Choroid plexus epithelial cell (primary cell): ENCODE data around the gene TACR3.
"Not testable (repeated sequence)": the region's sequence is repeated elsewhere in the genome, so short reads cannot be mapped to it uniquely, and the experiment has no call there.

Experiments
- DNase-seq: peaks from one replicate; pipeline ENCODE4 v3.0.0-alpha.2; 2010; ENCODE audit warnings: low read depth
- H3K4me3 ChIP-seq: 2 replicates; pipeline ENCODE4 v1.5.1; 2011; ENCODE audit warnings: low read depth, mild to moderate bottlenecking, control low read depth, low read length, moderate library complexity
- CTCF ChIP-seq: conservative IDR thresholded peaks from 2 replicates; pipeline ENCODE4 v1.5.1; 2011; ENCODE audit warnings: low read depth, mild to moderate bottlenecking, control low read depth, inconsistent platforms, low read length, moderate library complexity

TACR3 gene

GRCh38 chr4:103719830-103720207 lies at the start of gene TACR3:
Gene TACR3 (minus strand): TSS chr4:103719985. CDS start chr4:103719675, 310 bp downstream.
- H3K4me3 ChIP-seq, result no peak within 1 kb of the TSS
- TF ChIP-seq CTCF, result no peak
- DNase-seq, result no peak

GRCh38 chr4:103757631-103758030 lies 37.8 kb upstream of the TACR3 start:
- DNase-seq, result no peak
- no peak for TF ChIP-seq CTCF
- H3K4me3 ChIP-seq, result no peak overlapping the region

- no peak for DNase-seq
- TF ChIP-seq CTCF, result no peak
- H3K4me3 ChIP-seq, result no peak overlapping the region
Observed at GRCh38 chr4:103756741-103757140, 37.0 kb upstream of the TACR3 start.

GRCh38 chr4:103754844-103755243 lies 35.1 kb upstream of the TACR3 start:
- no peak for DNase-seq
- no peak overlapping the region for H3K4me3 ChIP-seq
- no peak for TF ChIP-seq CTCF

GRCh38 chr4:103753868-103754653 lies 34.3 kb upstream of the TACR3 start:
- H3K4me3 ChIP-seq, result no peak overlapping the region
- TF ChIP-seq CTCF, result no peak
- no peak for DNase-seq

- not testable (repeated sequence) for H3K4me3 ChIP-seq
Observed at GRCh38 chr4:103723150-103723549, 3.4 kb upstream of the TACR3 start.

GRCh38 chr4:103721251-103721650 lies 1.5 kb upstream of the TACR3 start:
- no peak for TF ChIP-seq CTCF
- no peak overlapping the region for H3K4me3 ChIP-seq
- DNase-seq, result no peak

More at GRCh38 chr4:103723150-103723549, 3.4 kb upstream of the TACR3 start:
- DNase-seq, result not testable (repeated sequence)
